ENCODE measurements around the gene CRKL.
A peak's percentile ranks its signal among the peaks of the same experiment; 100 is the strongest.

Gene CRKL

DNA sequence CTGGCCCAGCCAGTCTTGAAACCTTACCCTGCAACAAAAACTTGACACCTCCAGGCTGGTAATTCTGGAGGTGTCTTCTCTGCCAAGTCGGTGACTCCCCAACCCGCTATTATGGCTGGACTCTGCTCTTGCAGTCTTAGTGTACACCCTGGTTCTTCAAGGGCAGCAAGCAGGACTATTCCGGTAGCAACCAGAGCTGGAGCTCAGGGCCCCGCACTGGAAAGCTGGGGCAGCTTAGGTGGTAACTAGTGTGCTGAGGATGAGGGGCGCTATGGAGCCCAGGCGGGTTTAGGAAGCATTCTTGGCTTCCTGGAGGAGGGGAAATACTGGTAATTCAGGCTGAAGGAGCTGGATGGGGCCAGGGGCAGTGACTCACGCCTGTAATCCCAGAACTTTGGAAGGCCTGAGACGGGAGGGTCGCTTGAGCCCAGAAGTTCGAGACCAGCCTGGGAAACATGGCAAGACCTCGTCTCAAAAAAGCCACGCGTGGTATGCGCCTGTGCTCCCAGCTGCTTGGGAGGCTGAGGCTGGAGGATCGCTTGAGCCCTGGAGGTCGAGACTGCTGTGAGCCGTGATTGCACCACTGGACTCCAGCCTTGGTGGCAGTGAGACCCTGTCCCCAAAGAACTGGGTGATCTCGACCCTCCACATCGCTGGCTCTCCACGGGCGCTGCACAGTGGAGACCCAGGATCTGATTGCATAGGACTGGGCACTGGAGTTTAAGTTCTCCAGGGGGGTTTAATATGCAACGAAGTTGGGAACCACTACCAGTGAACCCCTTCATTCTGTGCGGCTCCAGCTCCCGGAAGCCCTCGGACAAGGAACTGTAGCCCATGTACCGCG is 39.3 kb downstream of the CRKL start:
- peak overlapping the region; percentile 67 for H3K4me3 ChIP-seq (ENCODE audit: low read depth, low read length)
- no peak for DNase-seq (ENCODE audit: low read depth)
- TF ChIP-seq, protein P1, sequence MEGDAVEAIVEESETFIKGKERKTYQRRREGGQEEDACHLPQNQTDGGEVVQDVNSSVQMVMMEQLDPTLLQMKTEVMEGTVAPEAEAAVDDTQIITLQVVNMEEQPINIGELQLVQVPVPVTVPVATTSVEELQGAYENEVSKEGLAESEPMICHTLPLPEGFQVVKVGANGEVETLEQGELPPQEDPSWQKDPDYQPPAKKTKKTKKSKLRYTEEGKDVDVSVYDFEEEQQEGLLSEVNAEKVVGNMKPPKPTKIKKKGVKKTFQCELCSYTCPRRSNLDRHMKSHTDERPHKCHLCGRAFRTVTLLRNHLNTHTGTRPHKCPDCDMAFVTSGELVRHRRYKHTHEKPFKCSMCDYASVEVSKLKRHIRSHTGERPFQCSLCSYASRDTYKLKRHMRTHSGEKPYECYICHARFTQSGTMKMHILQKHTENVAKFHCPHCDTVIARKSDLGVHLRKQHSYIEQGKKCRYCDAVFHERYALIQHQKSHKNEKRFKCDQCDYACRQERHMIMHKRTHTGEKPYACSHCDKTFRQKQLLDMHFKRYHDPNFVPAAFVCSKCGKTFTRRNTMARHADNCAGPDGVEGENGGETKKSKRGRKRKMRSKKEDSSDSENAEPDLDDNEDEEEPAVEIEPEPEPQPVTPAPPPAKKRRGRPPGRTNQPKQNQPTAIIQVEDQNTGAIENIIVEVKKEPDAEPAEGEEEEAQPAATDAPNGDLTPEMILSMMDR (conservative IDR thresholded peaks at IDR 0.05; ENCODE audit: low read depth, low read length), result peak; percentile 17

- peak overlapping the region; percentile 67 for H3K4me3 ChIP-seq (ENCODE audit: low read depth, low read length)
- no peak for DNase-seq (ENCODE audit: low read depth)
- TF ChIP-seq, protein P1 (conservative IDR thresholded peaks at IDR 0.05; ENCODE audit: low read depth, low read length), result no peak
Measured at GRCh38 chr22:20957102-20957682, 40.0 kb downstream of the CRKL start.

DNA sequence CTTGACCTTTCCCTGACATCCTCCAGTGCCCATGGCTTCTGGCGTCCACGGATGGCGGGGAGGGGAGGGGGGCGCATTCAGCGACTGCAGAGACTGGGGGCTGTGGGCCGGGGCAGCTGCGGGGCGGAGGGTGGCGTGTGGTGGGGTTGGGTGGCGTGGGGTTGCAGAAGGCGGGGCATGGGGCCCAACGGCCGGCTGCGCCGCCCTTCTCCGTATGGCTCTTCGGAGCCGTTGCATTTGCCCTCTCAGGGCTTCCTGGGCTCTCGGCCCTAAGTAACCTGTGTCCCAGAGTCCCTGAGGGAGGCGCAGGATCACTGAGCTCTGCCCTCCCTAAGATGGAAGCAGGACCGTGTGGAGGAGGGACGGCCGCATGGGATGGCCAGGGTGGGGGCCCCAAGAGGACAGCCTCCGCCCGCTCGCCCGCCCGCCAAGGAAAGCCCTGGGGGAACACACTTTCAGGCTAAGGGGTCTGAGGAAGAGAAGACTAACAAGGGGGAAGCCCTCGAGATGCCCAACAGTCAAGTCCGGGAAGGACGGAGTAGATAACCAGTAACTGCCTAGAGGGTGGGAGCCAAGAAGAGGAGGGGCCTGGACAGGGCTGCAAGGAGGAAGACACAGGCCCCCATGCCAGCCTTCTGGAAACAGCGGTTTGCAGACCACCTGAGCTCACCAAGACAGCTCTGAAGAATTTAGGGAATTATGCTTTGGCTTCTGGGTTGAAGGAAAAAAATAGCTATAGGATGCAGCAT is 40.6 kb downstream of the CRKL start:
- H3K4me3 ChIP-seq (ENCODE audit: low read depth, low read length), result peak overlapping the region; percentile 67
- DNase-seq (ENCODE audit: low read depth), result no peak
- TF ChIP-seq, protein P1 (conservative IDR thresholded peaks at IDR 0.05; ENCODE audit: low read depth, low read length), result no peak

- TF ChIP-seq, protein P1 (conservative IDR thresholded peaks at IDR 0.05; ENCODE audit: low read depth, low read length), result no peak
Measured at GRCh38 chr22:20959578-20960461, 42.6 kb downstream of the CRKL start.

GRCh38 chr22:20960609-20961008 is 43.4 kb downstream of the CRKL start:
- no peak overlapping the region for H3K4me3 ChIP-seq (ENCODE audit: low read depth, low read length)
- TF ChIP-seq, protein P1 (conservative IDR thresholded peaks at IDR 0.05; ENCODE audit: low read depth, low read length), result no peak
- DNase-seq (ENCODE audit: low read depth), result no peak

More at GRCh38 chr22:20959578-20960461, 42.6 kb downstream of the CRKL start:
- H3K4me3 ChIP-seq (ENCODE audit: low read depth, low read length), result no peak overlapping the region
- no peak for DNase-seq (ENCODE audit: low read depth)

GRCh38 chr22:20962491-20962945 is 45.3 kb downstream of the CRKL start:
- no peak for DNase-seq (ENCODE audit: low read depth)
- H3K4me3 ChIP-seq (ENCODE audit: low read depth, low read length), result no peak overlapping the region
- TF ChIP-seq, protein P1 (conservative IDR thresholded peaks at IDR 0.05; ENCODE audit: low read depth, low read length), result no peak

All from choroid plexus epithelial cell (primary cell).